ENCODE measurements around the gene FAM234B.

DNA sequence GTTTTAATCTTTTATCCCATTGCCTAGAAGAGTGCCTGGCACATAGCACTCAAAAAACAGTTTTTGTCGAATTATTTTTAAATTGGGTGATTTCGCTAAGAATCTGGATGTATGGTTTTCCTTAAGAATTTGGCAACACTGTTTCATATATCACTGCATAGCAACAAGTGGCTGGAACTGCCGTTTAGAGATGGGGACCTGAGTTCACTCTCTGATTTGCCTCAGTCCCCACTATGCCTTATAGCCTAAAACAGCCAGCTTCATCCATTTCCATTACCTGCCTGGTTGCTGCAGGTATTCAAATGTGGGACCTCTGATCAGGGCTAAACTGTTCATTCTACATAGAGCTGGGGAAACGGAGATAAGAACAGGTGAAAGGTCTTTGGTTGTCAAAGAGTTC is 45.9 kb upstream of the FAM234B start:
- TF ChIP-seq, protein P1, sequence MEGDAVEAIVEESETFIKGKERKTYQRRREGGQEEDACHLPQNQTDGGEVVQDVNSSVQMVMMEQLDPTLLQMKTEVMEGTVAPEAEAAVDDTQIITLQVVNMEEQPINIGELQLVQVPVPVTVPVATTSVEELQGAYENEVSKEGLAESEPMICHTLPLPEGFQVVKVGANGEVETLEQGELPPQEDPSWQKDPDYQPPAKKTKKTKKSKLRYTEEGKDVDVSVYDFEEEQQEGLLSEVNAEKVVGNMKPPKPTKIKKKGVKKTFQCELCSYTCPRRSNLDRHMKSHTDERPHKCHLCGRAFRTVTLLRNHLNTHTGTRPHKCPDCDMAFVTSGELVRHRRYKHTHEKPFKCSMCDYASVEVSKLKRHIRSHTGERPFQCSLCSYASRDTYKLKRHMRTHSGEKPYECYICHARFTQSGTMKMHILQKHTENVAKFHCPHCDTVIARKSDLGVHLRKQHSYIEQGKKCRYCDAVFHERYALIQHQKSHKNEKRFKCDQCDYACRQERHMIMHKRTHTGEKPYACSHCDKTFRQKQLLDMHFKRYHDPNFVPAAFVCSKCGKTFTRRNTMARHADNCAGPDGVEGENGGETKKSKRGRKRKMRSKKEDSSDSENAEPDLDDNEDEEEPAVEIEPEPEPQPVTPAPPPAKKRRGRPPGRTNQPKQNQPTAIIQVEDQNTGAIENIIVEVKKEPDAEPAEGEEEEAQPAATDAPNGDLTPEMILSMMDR (IDR thresholded peaks at IDR 0.05 in 4 of 5, conservative IDR thresholded peaks at IDR 0.05 in 1 of 5) = no peak
- TF ChIP-seq POLR2A (IDR thresholded peaks at IDR 0.05) = no peak
